Fibroblast of lung (primary cell): ENCODE results near the gene OR13J1. TPM values are rescaled to one million over a fixed set of nuclear protein-coding genes. Genes with fewer than 3 reads are reported as not detected.

Experiments
- DNase-seq, 2 donors: peaks; one replicate each; pipeline versions ENCODE4 v3.0.0 to v3.0.0-alpha.2; 2010; ENCODE audit warnings: low read depth in 2 of 2
- H2AFZ ChIP-seq: 2 replicates; pipeline ENCODE4 v1.5.1; 2012; ENCODE audit warnings: low read length, control low read depth, inconsistent platforms
- H3K27ac ChIP-seq: 2 replicates; pipeline ENCODE4 v1.5.1; 2011; ENCODE audit warnings: low read length, control low read depth; ENCODE audit not compliant: insufficient read depth
- H3K27me3 ChIP-seq: 2 replicates; pipeline ENCODE4 v1.5.1; 2011; ENCODE audit warnings: mild to moderate bottlenecking, low read length; ENCODE audit not compliant: control insufficient read depth, insufficient read depth
- H3K36me3 ChIP-seq: 2 replicates; pipeline ENCODE4 v1.5.1; 2011; ENCODE audit warnings: low read length; ENCODE audit not compliant: control insufficient read depth, insufficient read depth
- H3K4me1 ChIP-seq: 2 replicates; pipeline ENCODE4 v1.5.1; 2011; ENCODE audit warnings: low read length; ENCODE audit not compliant: control insufficient read depth, insufficient read depth; ENCODE audit errors: extremely low read depth
- H3K4me2 ChIP-seq: 2 replicates; pipeline ENCODE4 v1.5.1; 2011; ENCODE audit warnings: low read length, control low read depth; ENCODE audit not compliant: insufficient read depth; ENCODE audit errors: extremely low read depth
- H3K4me3 ChIP-seq, 4 experiments: fragments of 200-600 bp in 1 of 4; sonication (generic) in 1 of 4; replicated peaks in 1 of 4; 2 replicates each; pipeline ENCODE4 v1.5.1; 2011 to 2016; ENCODE audit warnings: low read length in 4 of 4, low read depth in 3 of 4, mild to moderate bottlenecking in 3 of 4, control low read depth in 2 of 4, inconsistent platforms in 1 of 4, mixed read lengths in 1 of 4; ENCODE audit not compliant: insufficient read depth in 1 of 4; ENCODE audit errors: control extremely low read depth in 1 of 4
- H3K79me2 ChIP-seq: 2 replicates; pipeline ENCODE4 v1.5.1; 2012; ENCODE audit warnings: mild to moderate bottlenecking, low read length, inconsistent platforms; ENCODE audit not compliant: control insufficient read depth, insufficient read depth
- H3K9ac ChIP-seq: 2 replicates; pipeline ENCODE4 v1.5.1; 2011; ENCODE audit warnings: mild to moderate bottlenecking, low read length, control low read depth; ENCODE audit not compliant: insufficient read depth
- H3K9me3 ChIP-seq: 2 replicates; pipeline ENCODE4 v1.5.1; 2012; ENCODE audit warnings: low read depth, low read length; ENCODE audit not compliant: control insufficient read depth, insufficient read depth
- H4K20me1 ChIP-seq: 2 replicates; pipeline ENCODE4 v1.5.1; 2011; ENCODE audit warnings: low read length; ENCODE audit not compliant: control insufficient read depth, insufficient read depth; ENCODE audit errors: extremely low read depth
- EZH2 ChIP-seq: IDR thresholded peaks from 2 replicates; pipeline ENCODE4 v1.5.1; 2012; ENCODE audit warnings: low read length, control low read depth, mild to moderate bottlenecking; ENCODE audit errors: missing control alignments
- polyA plus RNA-seq, 2 donors: library from polyadenylated mRNA; depleted of rRNA in 1 of 2; stranded (reverse) in 1 of 2; unstranded in 1 of 2; fragments of >200 nt; gene quantifications; 2 replicates each; pipeline ENCODE4 v1.2.1, GENCODE V29; 2011 to 2012; ENCODE audit warnings: missing spikeins in 1 of 2
- total RNA-seq: library from RNA; depleted of rRNA; stranded (reverse); fragments of >200 nt; gene quantifications from 2 replicates; pipeline ENCODE4 v1.2.1, GENCODE V29; 2014
- TF ChIP-seq, protein P1 (sequence below), 2 donors: IDR thresholded peaks in 1 of 2; conservative IDR thresholded peaks in 1 of 2; 1 replicate in 1 of 2; 2 replicates in 1 of 2; pipeline ENCODE4 v1.5.1; 2011 to 2012; ENCODE audit warnings: low read length in 2 of 2, control low read depth in 1 of 2, inconsistent platforms in 1 of 2, low read depth in 1 of 2, mild to moderate bottlenecking in 1 of 2

The OR13J1 gene
- total and polyA plus RNA-seq, 2 donors (not counting 1 experiment from before 2014, with no cell fraction given) = not detected

- H3K79me2 ChIP-seq = no peaks in the 10 kb centered on the region
- no peak overlapping the region for H3K9ac ChIP-seq
- H3K27ac ChIP-seq = peak overlapping the region; percentile 16
- H3K36me3 ChIP-seq = peaks cover 1% of the 10 kb centered on the region
- TF ChIP-seq, protein P1, sequence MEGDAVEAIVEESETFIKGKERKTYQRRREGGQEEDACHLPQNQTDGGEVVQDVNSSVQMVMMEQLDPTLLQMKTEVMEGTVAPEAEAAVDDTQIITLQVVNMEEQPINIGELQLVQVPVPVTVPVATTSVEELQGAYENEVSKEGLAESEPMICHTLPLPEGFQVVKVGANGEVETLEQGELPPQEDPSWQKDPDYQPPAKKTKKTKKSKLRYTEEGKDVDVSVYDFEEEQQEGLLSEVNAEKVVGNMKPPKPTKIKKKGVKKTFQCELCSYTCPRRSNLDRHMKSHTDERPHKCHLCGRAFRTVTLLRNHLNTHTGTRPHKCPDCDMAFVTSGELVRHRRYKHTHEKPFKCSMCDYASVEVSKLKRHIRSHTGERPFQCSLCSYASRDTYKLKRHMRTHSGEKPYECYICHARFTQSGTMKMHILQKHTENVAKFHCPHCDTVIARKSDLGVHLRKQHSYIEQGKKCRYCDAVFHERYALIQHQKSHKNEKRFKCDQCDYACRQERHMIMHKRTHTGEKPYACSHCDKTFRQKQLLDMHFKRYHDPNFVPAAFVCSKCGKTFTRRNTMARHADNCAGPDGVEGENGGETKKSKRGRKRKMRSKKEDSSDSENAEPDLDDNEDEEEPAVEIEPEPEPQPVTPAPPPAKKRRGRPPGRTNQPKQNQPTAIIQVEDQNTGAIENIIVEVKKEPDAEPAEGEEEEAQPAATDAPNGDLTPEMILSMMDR (conservative IDR thresholded peaks at IDR 0.05 in 1 of 2, IDR thresholded peaks at IDR 0.05 in 1 of 2; ENCODE audit: low read depth in 1 of 2, low read length in 2 of 2) = no peak
- no peak for TF ChIP-seq EZH2
- H3K9me3 ChIP-seq = no peaks in the 10 kb centered on the region
- H3K4me2 ChIP-seq = peak overlapping the region; percentile 26
- H4K20me1 ChIP-seq = no peaks in the 10 kb centered on the region
- peak; percentile 88 to 90 for DNase-seq
- peaks cover 18% of the 10 kb centered on the region for H3K4me1 ChIP-seq
- no peak overlapping the region for H2AFZ ChIP-seq
- H3K27me3 ChIP-seq = no peaks in the 10 kb centered on the region
- H3K4me3 ChIP-seq = no peak overlapping the region
Observed at GRCh38 chr9:35844628-35845270, 25.5 kb downstream of the OR13J1 start.

GRCh38 chr9:35842795-35843194 lies 27.4 kb downstream of the OR13J1 start:
- H4K20me1 ChIP-seq = no peaks in the 10 kb centered on the region
- H2AFZ ChIP-seq = no peak overlapping the region
- H3K4me1 ChIP-seq = peaks cover 15% of the 10 kb centered on the region
- no peak for DNase-seq
- no peak overlapping the region for H3K27ac ChIP-seq
- no peak overlapping the region for H3K4me3 ChIP-seq
- H3K4me2 ChIP-seq = no peak overlapping the region
- no peaks in the 10 kb centered on the region for H3K79me2 ChIP-seq
- TF ChIP-seq, protein P1 (conservative IDR thresholded peaks at IDR 0.05 in 1 of 2, IDR thresholded peaks at IDR 0.05 in 1 of 2; ENCODE audit: low read depth in 1 of 2, low read length in 2 of 2) = no peak
- TF ChIP-seq EZH2 = no peak
- no peaks in the 10 kb centered on the region for H3K27me3 ChIP-seq
- H3K9me3 ChIP-seq = no peaks in the 10 kb centered on the region
- no peak overlapping the region for H3K9ac ChIP-seq
- peaks cover 1% of the 10 kb centered on the region for H3K36me3 ChIP-seq

- H3K27ac ChIP-seq = no peak overlapping the region
- H2AFZ ChIP-seq = no peak overlapping the region
- DNase-seq = no peak
- H3K36me3 ChIP-seq = peaks cover 1% of the 10 kb centered on the region
- H4K20me1 ChIP-seq = no peaks in the 10 kb centered on the region
- H3K9me3 ChIP-seq = no peaks in the 10 kb centered on the region
- H3K4me2 ChIP-seq = no peak overlapping the region
- H3K4me1 ChIP-seq = peaks cover 9% of the 10 kb centered on the region
- TF ChIP-seq, protein P1 (conservative IDR thresholded peaks at IDR 0.05 in 1 of 2, IDR thresholded peaks at IDR 0.05 in 1 of 2; ENCODE audit: low read depth in 1 of 2, low read length in 2 of 2) = no peak
- no peak for TF ChIP-seq EZH2
- H3K4me3 ChIP-seq = no peak overlapping the region
- no peaks in the 10 kb centered on the region for H3K79me2 ChIP-seq
- no peak overlapping the region for H3K9ac ChIP-seq
- no peaks in the 10 kb centered on the region for H3K27me3 ChIP-seq
Observed at GRCh38 chr9:35842020-35842745, 28.0 kb downstream of the OR13J1 start.
